ENCODE measurements around the gene TRIM16.
"Not testable (repeated sequence)": the region's sequence is repeated elsewhere in the genome, so short reads cannot be mapped to it uniquely, and the experiment has no call there.

Gene TRIM16

DNA sequence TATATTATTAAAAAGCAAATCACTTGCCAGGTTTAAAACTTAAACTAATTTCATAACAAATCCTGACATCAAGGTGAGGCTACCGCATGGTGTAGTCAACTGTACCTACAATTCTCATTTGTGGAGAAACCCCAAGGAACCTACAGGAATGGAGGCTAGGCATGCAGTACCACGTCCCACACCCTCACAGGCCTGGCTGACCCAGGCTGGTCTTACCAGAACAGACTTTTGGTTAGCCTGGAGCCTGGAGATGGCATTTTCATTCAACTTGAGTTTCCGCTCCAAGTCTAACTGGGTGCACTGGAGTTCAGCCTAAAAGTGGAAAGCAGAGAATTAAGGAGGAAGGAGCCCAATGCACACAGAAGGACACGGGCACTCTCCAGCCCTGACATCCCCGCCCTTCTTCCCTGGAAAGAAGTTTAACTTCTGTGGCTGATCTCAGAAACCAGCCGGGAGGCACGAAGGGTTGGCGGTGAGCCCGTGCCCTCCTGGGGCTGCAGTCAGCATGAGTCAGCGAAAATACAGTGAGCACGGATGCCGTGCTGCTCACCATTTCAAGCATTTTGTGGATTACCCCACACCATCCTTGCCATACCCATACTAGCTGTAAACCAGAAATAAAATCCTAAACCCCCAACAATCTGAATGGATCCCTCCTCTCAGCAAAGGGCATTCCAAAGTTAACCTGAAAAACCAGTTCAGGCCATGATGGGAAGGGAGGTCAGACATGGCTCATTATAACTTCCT, 41.4 kb downstream of the TRIM16 start:
- not testable (repeated sequence) for H3K9me3 ChIP-seq (ENCODE audit: low read depth, low read length); DNase-seq (ENCODE audit: low read depth, low spot score); H3K36me3 ChIP-seq (ENCODE audit: insufficient read depth, low read length); H3K9ac ChIP-seq (ENCODE audit: insufficient read length); H3K27ac ChIP-seq; H3K4me3 ChIP-seq

- not testable (repeated sequence) for H3K36me3 ChIP-seq (ENCODE audit: insufficient read depth, low read length); DNase-seq (ENCODE audit: low read depth, low spot score); H3K9ac ChIP-seq (ENCODE audit: insufficient read length); H3K9me3 ChIP-seq (ENCODE audit: low read depth, low read length); H3K4me3 ChIP-seq; H3K27ac ChIP-seq
These were observed 42.1 kb downstream of the TRIM16 start for GRCh38 chr17:15642014-15642413.

GRCh38 chr17:15630930-15631453, 53.1 kb downstream of the TRIM16 start:
- DNase-seq (ENCODE audit: low read depth, low spot score); H3K9me3 ChIP-seq (ENCODE audit: low read depth, low read length); H3K4me3 ChIP-seq; H3K9ac ChIP-seq (ENCODE audit: insufficient read length); H3K36me3 ChIP-seq (ENCODE audit: insufficient read depth, low read length); H3K27ac ChIP-seq: not testable (repeated sequence)

- H3K9me3 ChIP-seq (ENCODE audit: low read depth, low read length); H3K9ac ChIP-seq (ENCODE audit: insufficient read length); H3K27ac ChIP-seq; H3K36me3 ChIP-seq (ENCODE audit: insufficient read depth, low read length); H3K4me3 ChIP-seq; DNase-seq (ENCODE audit: low read depth, low spot score): not testable (repeated sequence)
These were observed 54.1 kb downstream of the TRIM16 start for GRCh38 chr17:15629991-15630390.

GRCh38 chr17:15623661-15624209, 60.4 kb downstream of the TRIM16 start:
- not testable (repeated sequence) for H3K36me3 ChIP-seq (ENCODE audit: insufficient read depth, low read length); H3K9me3 ChIP-seq (ENCODE audit: low read depth, low read length); H3K9ac ChIP-seq (ENCODE audit: insufficient read length); H3K27ac ChIP-seq; DNase-seq (ENCODE audit: low read depth, low spot score); H3K4me3 ChIP-seq

GRCh38 chr17:15623255-15623654, 60.9 kb downstream of the TRIM16 start:
- not testable (repeated sequence) for H3K4me3 ChIP-seq; DNase-seq (ENCODE audit: low read depth, low spot score); H3K9me3 ChIP-seq (ENCODE audit: low read depth, low read length); H3K27ac ChIP-seq; H3K9ac ChIP-seq (ENCODE audit: insufficient read length); H3K36me3 ChIP-seq (ENCODE audit: insufficient read depth, low read length)

GRCh38 chr17:15622124-15622523, 62.0 kb downstream of the TRIM16 start:
- DNase-seq (ENCODE audit: low read depth, low spot score); H3K4me3 ChIP-seq; H3K27ac ChIP-seq; H3K9ac ChIP-seq (ENCODE audit: insufficient read length); H3K36me3 ChIP-seq (ENCODE audit: insufficient read depth, low read length); H3K9me3 ChIP-seq (ENCODE audit: low read depth, low read length): not testable (repeated sequence)

- H3K36me3 ChIP-seq (ENCODE audit: insufficient read depth, low read length); H3K9me3 ChIP-seq (ENCODE audit: low read depth, low read length); H3K4me3 ChIP-seq; H3K27ac ChIP-seq; H3K9ac ChIP-seq (ENCODE audit: insufficient read length); DNase-seq (ENCODE audit: low read depth, low spot score): not testable (repeated sequence)
These were observed 64.6 kb downstream of the TRIM16 start, which contains the start of gene FBXW10B for GRCh38 chr17:15619331-15620058. FBXW10B (minus strand) TSS chr17:15619704; CDS start chr17:15619512, 192 bp downstream.

GRCh38 chr17:15616828-15617227, 67.3 kb downstream of the TRIM16 start:
- not testable (repeated sequence) for H3K9me3 ChIP-seq (ENCODE audit: low read depth, low read length); H3K4me3 ChIP-seq; DNase-seq (ENCODE audit: low read depth, low spot score); H3K9ac ChIP-seq (ENCODE audit: insufficient read length); H3K36me3 ChIP-seq (ENCODE audit: insufficient read depth, low read length); H3K27ac ChIP-seq

- H3K4me3 ChIP-seq; H3K9me3 ChIP-seq (ENCODE audit: low read depth, low read length); H3K9ac ChIP-seq (ENCODE audit: insufficient read length); DNase-seq (ENCODE audit: low read depth, low spot score); H3K27ac ChIP-seq; H3K36me3 ChIP-seq (ENCODE audit: insufficient read depth, low read length): not testable (repeated sequence)
These were observed 68.3 kb downstream of the TRIM16 start for GRCh38 chr17:15615850-15616249.

- not testable (repeated sequence) for H3K9me3 ChIP-seq (ENCODE audit: low read depth, low read length); H3K4me3 ChIP-seq; H3K9ac ChIP-seq (ENCODE audit: insufficient read length); DNase-seq (ENCODE audit: low read depth, low spot score); H3K36me3 ChIP-seq (ENCODE audit: insufficient read depth, low read length)
- H3K27ac ChIP-seq: peak overlapping the region; percentile 83
These were observed 71.0 kb downstream of the TRIM16 start for GRCh38 chr17:15613111-15613510.

- not testable (repeated sequence) for DNase-seq (ENCODE audit: low read depth, low spot score); H3K9me3 ChIP-seq (ENCODE audit: low read depth, low read length); H3K9ac ChIP-seq (ENCODE audit: insufficient read length); H3K36me3 ChIP-seq (ENCODE audit: insufficient read depth, low read length); H3K4me3 ChIP-seq; H3K27ac ChIP-seq
These were observed 91.2 kb downstream of the TRIM16 start for GRCh38 chr17:15592960-15593359.

GRCh38 chr17:15591986-15592385, 92.1 kb downstream of the TRIM16 start:
- H3K9ac ChIP-seq (ENCODE audit: insufficient read length); H3K4me3 ChIP-seq; DNase-seq (ENCODE audit: low read depth, low spot score); H3K27ac ChIP-seq; H3K36me3 ChIP-seq (ENCODE audit: insufficient read depth, low read length); H3K9me3 ChIP-seq (ENCODE audit: low read depth, low read length): not testable (repeated sequence)

DNA sequence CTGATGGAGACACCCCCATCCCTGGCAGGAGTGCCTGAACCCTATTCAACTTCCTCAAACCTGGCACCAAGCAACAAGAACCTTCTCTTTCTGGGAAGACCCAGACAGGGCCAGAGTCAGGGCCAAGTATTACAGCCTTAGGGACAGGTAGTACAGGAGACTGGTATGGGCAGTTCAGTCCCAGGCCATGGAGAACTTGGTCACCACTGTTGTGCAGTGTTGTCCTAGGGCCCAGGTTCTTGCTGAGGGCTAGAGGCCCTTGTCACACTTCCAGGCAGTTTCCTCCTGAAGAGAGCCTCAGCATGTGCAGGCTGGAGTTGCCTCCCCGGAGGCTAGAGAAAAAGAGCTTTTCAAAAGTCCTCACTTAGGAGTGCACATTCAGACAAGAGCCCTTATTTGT, 93.3 kb downstream of the TRIM16 start:
- H3K36me3 ChIP-seq (ENCODE audit: insufficient read depth, low read length); H3K9me3 ChIP-seq (ENCODE audit: low read depth, low read length); H3K9ac ChIP-seq (ENCODE audit: insufficient read length); H3K4me3 ChIP-seq; H3K27ac ChIP-seq; DNase-seq (ENCODE audit: low read depth, low spot score): not testable (repeated sequence)

Data from SK-N-MC (cell line).